ENCODE data around the gene ANKRD16. TPM values are rescaled to one million over a fixed set of nuclear protein-coding genes. Genes with fewer than 3 reads are reported as not detected.

Gene ANKRD16
- total and polyA plus RNA-seq, 2 of the 8 experiments (the other 6 are each of a cell fraction or from before 2014, with no cell fraction given): 8.2 to 12.7 TPM

DNA sequence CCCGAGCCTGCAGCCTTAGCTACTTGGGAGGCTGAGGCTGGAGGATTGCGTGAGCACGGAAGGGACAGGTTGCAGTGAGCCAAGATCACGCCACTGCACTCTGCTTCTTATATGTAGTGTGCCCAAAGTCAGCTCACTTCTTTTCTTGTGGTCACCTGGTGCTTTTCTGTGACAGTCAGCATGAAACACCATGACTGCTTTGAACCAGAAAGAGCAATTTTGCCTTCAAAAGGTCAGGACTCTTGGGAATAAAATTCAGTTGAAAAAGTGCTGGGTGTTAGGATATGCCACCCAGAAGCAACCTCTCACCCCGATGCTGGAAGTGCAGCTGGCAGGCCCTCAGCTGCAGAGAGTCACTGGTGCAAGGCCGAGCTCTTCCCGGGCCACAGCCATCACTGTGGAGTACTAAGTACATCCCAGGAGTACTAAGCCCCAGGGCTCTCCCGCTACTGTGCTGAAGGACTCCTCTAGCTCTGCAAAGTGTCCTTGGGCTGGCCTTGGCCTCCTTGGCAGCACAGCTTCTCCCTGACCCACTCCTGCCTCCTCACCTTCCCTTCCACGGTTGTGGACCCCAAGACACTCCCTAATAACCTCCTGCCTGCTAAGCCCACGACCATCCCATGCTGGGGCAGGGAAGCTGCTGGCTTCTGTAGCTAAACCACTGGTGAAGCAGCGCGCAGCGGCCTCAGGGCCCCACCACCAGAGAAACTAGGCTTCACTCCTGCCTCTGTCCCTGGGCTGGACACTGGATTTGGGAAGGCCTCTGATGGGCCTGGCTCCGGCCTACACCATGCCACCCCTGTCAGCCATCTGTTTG lies 58.9 kb downstream of the ANKRD16 start:
- FAIRE-seq: no peak
- 90% methylated on average over 14 of the region's 14 CpGs; no CpG with 5 or more reads in 1 of the 2 experiments for WGBS, 2 experiments (ENCODE audit: extremely low coverage in 1 of 2, insufficient coverage in 1 of 2, insufficient read length in 1 of 2, insufficient replicate concordance in 2 of 2, low coverage in 1 of 2, low lambda C conversion rate in 2 of 2, missing lambda C conversion rate in 1 of 2)

More for the DNA sequence above, 58.9 kb downstream of the ANKRD16 start:
- POLR2A ChIA-PET (ENCODE audit: partially characterized antibody): interaction anchor here (0.9 to 1.6 kb wide), 2 partner anchors 13 to 32 kb away, joined by 3 to 4 read pairs; no protein-coding TSS in a partner anchor
- Histone ChIP-seq H3K9ac (replicated peaks in 1 of 4; ENCODE audit: extremely low read depth in 1 of 4, low read depth in 3 of 4, low read length in 3 of 4) (no peak overlapping the region), H3K4me1 (replicated peaks in 1 of 4; ENCODE audit: control insufficient read depth in 3 of 4, insufficient read depth in 4 of 4, low read length in 3 of 4) (peaks cover 0 to 2% (median 0%) of the 10 kb centered on the region in 4 experiments; a peak in 1 of 7 replicates), H4K8ac (ENCODE audit: extremely low read depth, insufficient read depth, low read length) (no peak overlapping the region; the same call in 1 of the 2 replicates), H3K79me1 (ENCODE audit: low read depth, low read length) (no peaks in the 10 kb centered on the region), H3K9me3 (ENCODE audit: insufficient read depth in 2 of 2, low read depth in 1 of 2, low read length in 1 of 2) (no peaks in the 10 kb centered on the region), H2BK12ac (ENCODE audit: low read depth, low read length) (no peak overlapping the region), H3K36me3 (ENCODE audit: control insufficient read depth in 2 of 4, insufficient read depth in 4 of 4, low read length in 3 of 4) (no peaks in the 10 kb centered on the region), H3K4me3 (ENCODE audit: extremely low read depth in 1 of 4, insufficient read depth in 2 of 4, low read depth in 3 of 4, low read length in 4 of 4) (no peak overlapping the region), H3K27me3 (replicated peaks in 1 of 4; ENCODE audit: control insufficient read depth in 3 of 4, extremely low read depth in 1 of 4, insufficient read depth in 3 of 4, low read length in 3 of 4) (no peaks in the 10 kb centered on the region), H3K14ac (ENCODE audit: insufficient read length) (no peak overlapping the region), H3K27ac (ENCODE audit: low read depth, low read length) (no peak overlapping the region), H2BK120ac (replicated peaks; ENCODE audit: low read depth, low read length) (no peak overlapping the region), H2BK20ac (ENCODE audit: low read length) (no peak overlapping the region), H2BK15ac (ENCODE audit: low read length) (no peak overlapping the region), H3K23ac (ENCODE audit: insufficient read length) (no peak overlapping the region), H4K5ac (ENCODE audit: insufficient read length, low read depth, low read length) (no peak overlapping the region), H2BK5ac (ENCODE audit: low read depth, low read length) (no peak overlapping the region), H3K18ac (ENCODE audit: extremely low read depth, low read length) (no peak overlapping the region), H4K91ac (replicated peaks; ENCODE audit: insufficient read length, low read length) (no peak overlapping the region), H3K79me2 (ENCODE audit: control insufficient read depth in 1 of 2, insufficient read depth in 2 of 2, low read length in 2 of 2) (no peaks in the 10 kb centered on the region), H2AK5ac (ENCODE audit: low read depth, low read length) (no peak overlapping the region), H3K4me2 (ENCODE audit: insufficient read depth in 1 of 2, low read depth in 2 of 2, low read length in 2 of 2) (no peak overlapping the region), H3K4ac (replicated peaks; ENCODE audit: insufficient read length, low read depth, low read length) (no peak overlapping the region), H3K23me2 (ENCODE audit: low read depth, low read length) (no peaks in the 10 kb centered on the region), H3K56ac (replicated peaks; ENCODE audit: insufficient read length, low read depth, low read length) (no peak overlapping the region), H2AFZ (ENCODE audit: low read length) (no peak overlapping the region), H4K20me1 (replicated peaks in 1 of 2; ENCODE audit: control insufficient read depth in 1 of 2, insufficient read depth in 2 of 2, low read length in 2 of 2) (no peaks in the 10 kb centered on the region)
- no peak for TF ChIP-seq FOSL1 (IDR thresholded peaks at IDR 0.05; ENCODE audit: insufficient read depth, low read depth, low read length)
- TF ChIP-seq SAP30 (IDR thresholded peaks at IDR 0.05; ENCODE audit: insufficient read depth, insufficient replicate concordance, low read length): no peak
- no peak for TF ChIP-seq TAF7 (optimal IDR thresholded peaks at IDR 0.05; ENCODE audit: borderline replicate concordance, low read depth, low read length)
- no peak for TF ChIP-seq KDM4A (IDR thresholded peaks at IDR 0.05; ENCODE audit: low read depth, low read length, severe bottlenecking)
- TF ChIP-seq EP300 (IDR thresholded peaks at IDR 0.05; ENCODE audit: borderline replicate concordance in 1 of 2, low read depth in 2 of 2, low read length in 2 of 2): no peak
- CTCF ChIA-PET (ENCODE audit: partially characterized antibody): interaction anchor here (0.6 to 0.9 kb wide), 2 partner anchors 31 to 44 kb away, joined by 3 to 4 read pairs; no protein-coding TSS in a partner anchor
- no peak for DNase-seq (ENCODE audit: low read depth in 1 of 2, low spot score in 2 of 2)
